GM19351 (cell line): ENCODE data around the gene MYO5B.
A peak's percentile ranks its signal among the peaks of the same experiment; 100 is the strongest.
"Not testable (repeated sequence)": the region's sequence is repeated elsewhere in the genome, so short reads cannot be mapped to it uniquely, and the experiment has no call there.

ENCODE experiments used
- ATAC-seq: cut with Tn5 transposase; IDR thresholded peaks from one replicate; pipeline ENCODE4 v1.9.1; 2021; ENCODE audit warnings: mild to moderate bottlenecking, moderate library complexity; ENCODE audit not compliant: unreplicated experiment

MYO5B gene

DNA sequence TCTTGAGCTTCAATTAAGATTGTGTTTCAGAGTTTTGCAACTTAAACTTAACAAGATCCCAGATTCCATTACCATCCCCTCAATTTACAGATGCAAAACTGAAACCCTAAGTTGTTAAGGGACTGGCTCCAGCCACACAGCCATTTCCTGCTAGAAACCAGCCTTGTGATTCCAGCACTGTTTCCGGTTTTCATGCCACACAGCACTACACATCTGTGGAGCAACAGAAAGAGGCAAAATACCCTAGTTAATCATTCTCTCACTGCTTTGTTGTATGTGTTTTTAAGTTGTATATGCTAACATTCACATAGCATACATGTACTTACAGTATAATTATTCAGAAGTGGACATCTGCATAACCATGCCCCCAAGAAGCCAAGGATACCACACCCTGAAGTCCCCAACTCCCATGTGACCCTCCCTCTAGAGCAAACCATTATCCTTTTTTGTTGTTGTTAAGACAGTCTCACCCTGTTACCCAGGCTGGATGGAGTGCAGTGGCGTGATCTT lies 87.4 kb downstream of the MYO5B start:
- ATAC-seq = no peak

DNA sequence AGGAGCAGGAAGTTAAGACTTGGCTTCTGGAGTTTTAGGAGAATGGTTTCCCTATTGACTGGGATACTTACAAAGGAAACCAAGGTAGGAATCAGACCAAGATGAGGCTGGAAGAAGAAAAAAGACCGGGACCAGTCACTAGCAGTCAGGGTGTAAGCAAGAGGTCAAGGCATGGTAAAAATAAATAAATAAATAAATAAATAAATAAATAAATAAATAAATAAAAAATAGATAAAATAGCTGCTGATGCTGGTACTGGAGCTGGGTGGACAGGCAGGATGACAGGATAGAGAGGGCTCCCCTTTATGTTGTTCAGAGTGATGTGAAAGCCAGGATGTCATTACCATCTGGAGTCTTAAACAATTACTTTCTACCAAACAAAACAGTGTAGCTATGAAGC lies 89.9 kb downstream of the MYO5B start:
- no peak for ATAC-seq

- no peak for ATAC-seq
Observed at GRCh38 chr18:50104421-50104820, 90.5 kb downstream of the MYO5B start.

- ATAC-seq = peak; percentile 89
Observed at GRCh38 chr18:50099725-50100407, 95.1 kb downstream of the MYO5B start.

GRCh38 chr18:50097702-50098101 lies 97.2 kb downstream of the MYO5B start:
- peak; percentile 40 for ATAC-seq

DNA sequence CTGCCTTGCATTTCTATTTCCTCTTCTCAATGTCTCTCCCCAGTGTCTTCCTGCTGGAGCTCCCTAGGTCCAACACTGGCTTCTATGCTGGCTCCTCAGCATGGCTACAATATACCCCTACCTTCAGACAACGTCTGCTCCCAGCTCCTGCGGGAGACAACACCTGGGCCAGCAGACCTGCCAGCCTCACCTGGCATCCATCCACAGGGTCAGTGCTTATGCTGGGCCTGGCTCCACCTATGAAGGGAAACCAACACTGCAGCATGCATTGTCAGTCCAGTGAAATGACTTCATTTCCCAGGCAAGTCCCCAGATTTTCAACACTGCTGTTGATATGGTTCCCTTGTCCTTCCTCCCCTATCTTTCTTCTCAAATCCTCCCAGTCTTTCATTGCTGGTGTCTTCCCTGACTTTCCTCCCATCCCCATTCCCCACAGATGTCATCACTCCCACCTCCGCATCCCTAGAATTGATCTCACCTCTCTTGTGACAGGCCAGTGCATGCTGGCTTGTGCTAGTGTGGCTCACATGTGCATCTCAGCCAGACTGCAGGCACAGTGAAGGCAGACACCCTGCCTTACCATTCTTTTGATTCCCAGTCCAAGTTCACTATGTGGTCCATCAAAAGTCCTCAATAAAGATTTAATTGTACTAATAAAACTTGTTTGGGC lies 98.0 kb downstream of the MYO5B start:
- ATAC-seq = no peak

DNA sequence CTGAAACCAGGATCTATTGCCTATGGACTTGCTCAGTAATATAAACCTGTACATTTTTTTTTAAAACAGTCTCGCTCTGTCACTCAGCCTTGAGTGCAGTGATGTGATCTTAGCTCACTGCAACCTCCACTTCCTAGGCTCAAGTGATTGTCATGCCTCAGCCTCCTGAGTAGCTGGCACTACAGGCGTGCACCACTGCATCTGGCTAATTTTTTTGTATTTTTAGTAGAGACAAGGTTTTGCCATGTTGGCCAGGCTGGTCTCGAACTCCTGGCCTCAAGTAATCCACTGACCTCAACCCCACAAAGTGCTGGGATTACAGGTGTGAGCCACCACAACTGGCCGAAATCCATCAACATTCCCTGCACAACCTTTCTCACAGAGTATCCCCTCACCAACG lies 100.2 kb downstream of the MYO5B start:
- not testable (repeated sequence) for ATAC-seq

DNA sequence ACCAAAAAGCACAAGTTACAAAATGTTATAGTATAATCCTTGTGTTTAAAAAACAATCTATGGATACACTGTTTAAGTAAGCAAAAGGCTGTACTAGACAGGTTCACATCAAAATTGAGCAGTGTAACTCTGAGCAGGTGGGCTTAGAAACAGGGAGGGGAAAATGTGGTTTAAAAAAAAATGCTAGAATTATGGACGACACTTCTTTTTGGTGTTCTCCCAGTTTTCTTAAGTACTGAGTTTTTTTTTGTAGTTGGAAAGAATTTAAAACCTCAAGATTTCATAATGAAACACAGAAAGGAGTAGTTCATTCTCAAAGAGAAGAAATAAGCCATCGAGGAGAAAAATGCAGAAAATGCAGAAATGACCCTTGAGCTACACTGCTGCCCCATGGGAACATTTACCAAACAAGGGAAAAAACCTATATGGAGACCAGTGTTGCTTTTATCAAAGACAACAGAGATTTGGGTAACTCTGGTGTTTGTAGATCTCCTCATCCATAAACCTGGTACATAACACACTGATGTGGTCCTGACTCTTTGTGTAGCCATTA lies 100.7 kb downstream of the MYO5B start:
- ATAC-seq = no peak

- ATAC-seq = no peak
Observed at GRCh38 chr18:50093366-50094064, 101.4 kb downstream of the MYO5B start.

DNA sequence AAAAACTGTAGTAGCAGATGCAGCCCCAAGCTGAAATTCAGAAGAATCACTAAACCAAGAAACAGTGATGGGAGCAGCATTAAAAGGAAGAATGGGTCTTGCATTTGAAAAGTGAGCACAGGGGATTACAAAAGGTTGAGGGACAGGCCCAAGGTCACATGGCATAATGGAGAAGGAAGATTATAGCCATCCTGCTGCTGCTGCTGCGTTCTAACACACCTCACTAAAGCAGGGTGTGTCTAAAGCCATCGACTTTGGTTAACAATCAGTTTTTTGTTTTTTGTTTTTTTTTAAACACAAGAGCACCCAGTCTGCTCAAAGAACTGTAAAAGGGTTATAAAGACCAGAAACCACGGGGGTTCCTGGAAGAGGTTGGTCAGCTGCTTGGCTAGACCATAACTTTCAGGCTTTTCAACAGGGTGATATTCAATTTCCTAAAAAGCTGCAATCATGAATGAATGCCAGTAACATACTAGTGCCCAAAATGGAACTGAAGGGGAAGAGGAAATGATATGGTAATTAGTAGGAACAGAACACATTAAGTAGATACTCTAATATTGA lies 102.6 kb downstream of the MYO5B start:
- ATAC-seq = no peak

- ATAC-seq = no peak
Observed at GRCh38 chr18:50091509-50092244, 103.3 kb downstream of the MYO5B start.

- no peak for ATAC-seq
Observed at GRCh38 chr18:50090370-50091312, 104.3 kb downstream of the MYO5B start.

GRCh38 chr18:50089702-50090101 lies 105.2 kb downstream of the MYO5B start:
- ATAC-seq = no peak

DNA sequence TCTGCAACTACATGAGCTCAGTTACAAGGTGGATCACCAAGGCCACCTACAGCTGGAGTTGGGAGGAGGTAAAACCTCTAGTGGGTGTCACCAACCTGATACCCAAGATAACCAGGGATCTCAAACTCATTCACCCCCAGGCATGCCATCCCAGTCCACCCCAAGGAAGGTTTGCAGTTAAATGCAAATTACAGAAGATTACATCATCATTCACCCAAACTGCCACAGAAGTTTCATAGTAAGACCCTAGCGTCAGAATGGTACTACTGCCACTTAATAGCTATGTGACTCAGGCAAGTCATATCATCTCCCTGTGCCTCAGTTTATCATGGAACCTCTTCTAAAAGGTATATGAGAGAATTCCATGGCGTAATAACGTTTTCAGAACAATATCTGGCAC lies 111.2 kb downstream of the MYO5B start:
- ATAC-seq = no peak

DNA sequence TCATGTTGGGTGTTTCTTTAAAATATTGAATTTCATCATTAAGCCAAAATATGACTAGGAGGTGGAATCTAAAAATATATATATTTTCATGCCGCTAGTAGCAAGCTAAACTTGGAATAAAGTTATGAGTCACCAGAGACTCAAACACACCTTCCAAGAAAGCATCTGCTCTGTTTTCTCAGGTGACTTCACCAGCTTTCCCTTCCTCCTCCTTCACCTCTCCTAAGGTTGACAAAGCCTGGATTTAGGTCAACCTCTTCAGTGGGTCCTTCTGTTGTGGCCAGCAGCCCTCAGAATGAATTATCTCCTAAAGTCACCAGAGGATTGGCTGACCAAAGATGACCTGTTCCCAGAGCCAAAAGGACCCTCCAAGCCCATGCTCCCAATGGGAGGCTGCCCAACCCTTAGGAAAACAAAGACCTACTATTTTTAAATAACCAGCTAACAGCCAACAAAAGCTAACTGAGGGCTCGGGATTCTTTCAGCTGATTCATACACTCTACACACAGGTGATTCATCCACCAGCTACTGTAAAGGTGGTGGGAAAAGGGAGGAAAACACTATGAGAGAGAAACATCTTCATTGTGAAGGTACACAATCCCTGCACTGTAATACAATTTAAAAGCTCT lies 113.9 kb downstream of the MYO5B start:
- no peak for ATAC-seq

DNA sequence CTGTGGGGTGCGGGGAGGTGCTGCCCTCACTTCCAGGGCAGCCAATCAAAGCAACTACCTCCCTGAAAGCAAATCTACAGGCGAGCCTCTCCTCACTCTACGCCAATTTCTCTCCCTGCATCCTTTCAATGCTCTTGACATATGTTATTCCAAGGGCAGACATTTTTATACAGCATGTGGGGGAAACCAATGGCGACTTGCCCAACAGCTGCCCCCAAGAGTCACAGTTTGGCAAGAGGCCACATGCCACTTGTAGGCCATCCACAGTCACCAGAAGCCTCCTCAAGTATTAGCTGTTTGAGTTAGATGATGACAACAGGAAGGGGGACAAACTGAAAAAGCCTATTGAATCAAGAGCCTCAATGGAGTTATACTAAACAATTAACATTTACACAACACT lies 114.6 kb downstream of the MYO5B start:
- no peak for ATAC-seq

GRCh38 chr18:50079571-50080295 lies 115.2 kb downstream of the MYO5B start:
- no peak for ATAC-seq

- ATAC-seq = no peak
Observed at GRCh38 chr18:50076277-50076676, 118.7 kb downstream of the MYO5B start.
